NCI-H1436 treated with DMSO at 0.1 percent for 48 hours (cell line): Measurements from ENCODE around the gene NAGS.
"Not testable (repeated sequence)": the region's sequence is repeated elsewhere in the genome, so short reads cannot be mapped to it uniquely, and the experiment has no call there.

Source experiments
- DNase-seq: peaks from one replicate; lab custom pipeline; 2025; lab: John Stamatoyannopoulos, UW

The NAGS gene

GRCh38 chr17:44039829-44040635, 35.6 kb downstream of the NAGS start:
- DNase-seq: no peak

- no peak for DNase-seq
These were observed 38.9 kb downstream of the NAGS start for GRCh38 chr17:44043272-44043696.

GRCh38 chr17:44044071-44044470, 39.6 kb downstream of the NAGS start:
- DNase-seq: no peak

GRCh38 chr17:44045486-44045885, 41.1 kb downstream of the NAGS start:
- DNase-seq: no peak

- not testable (repeated sequence) for DNase-seq
These were observed 42.5 kb downstream of the NAGS start for GRCh38 chr17:44046893-44047292.

GRCh38 chr17:44049294-44050060, 45.1 kb downstream of the NAGS start:
- no peak for DNase-seq

GRCh38 chr17:44053125-44053872, 48.9 kb downstream of the NAGS start:
- DNase-seq: no peak
